NCI-H146 (cell line): ENCODE measurements around the gene CRACR2B.

Experiments used
- DNase-seq: peaks from one replicate; lab custom pipeline; 2025; lab: John Stamatoyannopoulos, UW

The CRACR2B gene

DNA sequence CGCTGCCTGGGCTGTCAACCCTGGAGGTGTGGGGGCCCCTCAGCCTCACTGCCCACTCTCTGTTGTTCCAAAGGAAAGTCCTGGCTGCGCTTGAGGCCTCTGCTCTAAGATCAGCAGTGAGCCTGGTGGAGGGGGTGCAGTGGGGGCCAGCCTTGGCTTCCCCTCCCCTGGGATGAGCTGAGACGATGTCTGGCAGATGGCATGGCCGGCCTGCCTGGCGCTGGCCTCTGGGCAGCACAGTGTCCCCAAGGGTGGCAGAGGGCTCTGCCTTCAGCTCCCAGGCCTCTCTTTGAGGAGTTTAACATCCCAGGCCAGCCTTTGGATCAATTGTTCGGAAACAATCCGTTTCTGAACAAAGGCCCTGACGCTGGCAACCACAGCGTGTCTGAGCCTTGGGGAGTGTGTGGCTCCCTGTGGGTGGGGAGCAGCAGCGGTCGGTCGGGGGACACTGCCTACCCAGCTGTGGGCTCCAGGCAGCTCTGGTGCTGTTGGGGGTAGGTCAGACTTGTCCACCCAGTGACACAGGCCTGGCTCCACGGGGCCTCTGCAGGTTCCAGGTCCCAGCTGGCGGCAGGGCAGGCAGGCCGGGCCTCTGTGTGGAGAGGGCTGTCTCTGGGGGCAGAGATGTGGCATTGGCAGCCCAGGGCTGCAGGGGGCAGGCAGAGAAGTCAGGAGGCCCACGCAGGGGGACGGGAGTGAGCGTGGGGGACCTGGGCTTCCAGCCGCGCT, 27.0 kb downstream of the CRACR2B start:
- DNase-seq = no peak

DNA sequence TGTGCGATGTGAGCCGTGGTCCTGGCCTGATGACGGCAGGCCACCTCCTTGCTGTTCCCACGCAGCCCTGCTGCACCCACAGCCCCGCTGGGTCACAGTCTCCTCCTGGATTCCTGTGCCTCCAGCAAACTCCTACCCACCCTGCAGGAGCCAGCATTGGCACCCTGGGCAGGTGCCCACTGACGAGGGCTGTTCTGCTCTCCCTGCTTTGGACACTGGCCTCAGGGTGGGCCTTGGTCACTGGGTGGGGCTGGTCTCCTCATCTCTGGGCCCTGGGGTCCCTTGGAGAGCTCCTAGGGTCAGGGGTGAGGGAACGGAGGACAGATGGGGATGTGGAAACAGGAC, 27.6 kb downstream of the CRACR2B start:
- no peak for DNase-seq

- no peak for DNase-seq
Observed at GRCh38 chr11:855796-856195, 28.1 kb downstream of the CRACR2B start.

- no peak for DNase-seq
Observed at GRCh38 chr11:856397-856796, 28.7 kb downstream of the CRACR2B start.

GRCh38 chr11:858053-858761, 30.5 kb downstream of the CRACR2B start:
- no peak for DNase-seq

DNA sequence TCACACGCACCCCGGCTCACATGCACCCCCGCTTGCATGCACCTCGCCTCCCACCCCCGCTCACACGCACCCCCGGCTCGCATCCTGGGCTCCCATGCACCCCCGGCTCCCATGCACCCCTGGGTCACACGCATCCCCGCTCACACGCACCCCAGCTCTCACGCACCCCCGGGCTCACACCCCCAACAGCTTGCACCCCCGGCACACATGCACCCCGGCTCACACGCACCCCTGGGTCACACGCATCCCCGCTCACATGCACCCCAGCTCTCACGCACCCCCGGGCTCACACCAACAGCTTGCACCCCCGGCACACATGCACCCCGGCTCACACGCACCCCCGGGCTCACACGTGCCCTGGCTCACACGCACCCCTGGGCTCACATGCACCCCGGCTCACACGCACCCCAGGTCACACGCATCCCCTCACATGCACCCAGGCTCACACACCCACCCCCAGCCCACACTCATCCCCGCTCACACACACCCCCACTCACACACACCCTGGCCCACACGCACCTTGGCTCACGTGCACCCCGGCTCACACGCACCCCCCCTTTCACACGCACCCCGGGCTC, 31.1 kb downstream of the CRACR2B start:
- no peak for DNase-seq

DNA sequence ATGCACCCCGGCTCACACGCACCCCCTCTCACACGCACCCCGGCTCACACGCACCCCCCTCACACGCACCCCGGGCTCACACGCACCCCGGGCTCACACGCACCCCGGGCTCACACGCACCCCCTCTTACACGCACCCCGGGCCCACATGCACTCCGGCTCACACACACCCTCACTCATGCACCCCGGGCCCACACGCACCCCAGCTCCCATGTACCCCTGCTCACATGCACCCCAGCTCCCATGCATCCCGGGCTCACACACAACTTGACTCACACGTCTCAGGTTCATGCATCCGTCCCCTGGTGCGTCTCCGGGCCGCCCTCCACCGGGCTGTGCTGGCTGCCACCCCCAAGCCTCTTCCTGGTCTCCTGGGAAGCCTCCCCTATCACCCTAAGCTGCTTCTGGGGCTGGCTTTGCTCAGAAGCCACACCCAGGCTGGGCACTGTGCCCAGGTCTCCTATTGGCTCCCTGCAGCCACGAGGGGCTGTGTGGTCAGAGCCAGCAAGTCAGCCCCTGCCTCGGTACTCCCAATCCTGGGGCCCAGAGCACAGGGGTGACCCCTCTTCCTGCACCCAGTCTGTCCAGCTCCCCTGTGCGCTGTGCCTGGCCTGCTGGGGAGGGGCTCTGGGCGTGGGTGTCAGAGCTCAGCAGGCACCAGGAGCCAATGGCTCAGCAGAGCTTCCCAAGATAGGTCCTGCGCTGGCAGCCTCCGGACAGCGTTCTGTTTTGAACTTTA, 31.8 kb downstream of the CRACR2B start:
- no peak for DNase-seq

DNA sequence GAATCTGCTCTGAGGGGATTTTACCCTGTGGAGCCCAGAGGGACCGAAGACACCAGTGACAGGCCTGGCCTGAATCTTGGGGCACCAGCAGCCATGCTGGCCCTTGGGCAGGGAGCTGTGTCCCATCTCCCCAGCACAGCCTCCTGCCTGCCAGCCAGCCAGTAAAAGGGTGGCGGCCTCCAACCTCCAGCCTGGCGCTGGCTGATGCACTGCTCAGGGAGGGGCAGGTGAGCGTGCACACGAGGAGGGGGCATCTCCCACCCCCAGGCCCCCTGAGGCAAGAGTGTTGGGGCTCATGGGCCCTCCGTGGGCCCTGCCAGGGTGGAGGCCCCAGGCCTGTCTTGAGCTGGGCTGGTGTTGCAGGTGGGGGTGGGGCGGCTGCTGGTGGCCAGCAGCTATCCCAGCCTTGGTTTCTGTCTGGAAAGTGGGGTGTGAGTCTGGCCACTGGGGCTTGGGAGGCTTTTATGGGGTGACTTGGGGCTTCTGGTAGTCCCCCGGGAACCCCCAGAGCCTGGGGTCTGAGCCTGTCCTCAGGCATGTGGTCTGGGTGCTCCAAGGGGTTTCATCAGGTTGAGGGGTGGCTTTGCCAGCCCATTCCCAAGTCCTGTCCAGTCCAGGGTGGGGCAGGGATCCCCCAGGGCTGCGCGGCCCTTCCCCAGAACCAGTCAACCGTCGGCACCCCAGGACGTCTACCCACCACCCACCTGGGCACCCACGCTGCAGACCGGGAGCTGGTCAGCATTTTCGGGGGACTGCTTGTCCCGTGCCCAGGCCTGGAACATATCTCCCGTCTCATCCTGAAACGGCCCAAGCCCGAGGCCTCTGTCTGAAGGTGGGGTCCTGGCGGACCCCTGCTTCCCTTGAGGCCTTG, 32.8 kb downstream of the CRACR2B start:
- DNase-seq = no peak

DNA sequence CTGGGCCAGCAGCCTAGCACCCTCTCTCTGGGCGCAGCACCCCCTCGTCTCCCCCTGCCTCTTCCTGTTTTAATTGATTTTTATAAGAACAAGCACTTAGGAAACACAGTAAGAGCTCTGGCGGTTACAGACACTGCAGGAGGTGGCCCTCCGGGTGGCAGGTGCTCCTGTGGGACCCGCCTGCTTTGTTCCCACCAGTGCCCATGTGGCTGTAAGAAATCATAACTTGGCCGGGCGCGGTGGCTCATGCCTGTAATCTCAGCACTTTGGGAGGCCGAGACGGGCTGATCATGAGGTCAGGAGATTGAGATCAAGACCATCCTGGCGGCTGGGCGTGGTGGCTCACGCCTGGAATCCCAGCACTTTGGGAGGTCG, 33.4 kb downstream of the CRACR2B start:
- DNase-seq = peak; percentile 70

DNA sequence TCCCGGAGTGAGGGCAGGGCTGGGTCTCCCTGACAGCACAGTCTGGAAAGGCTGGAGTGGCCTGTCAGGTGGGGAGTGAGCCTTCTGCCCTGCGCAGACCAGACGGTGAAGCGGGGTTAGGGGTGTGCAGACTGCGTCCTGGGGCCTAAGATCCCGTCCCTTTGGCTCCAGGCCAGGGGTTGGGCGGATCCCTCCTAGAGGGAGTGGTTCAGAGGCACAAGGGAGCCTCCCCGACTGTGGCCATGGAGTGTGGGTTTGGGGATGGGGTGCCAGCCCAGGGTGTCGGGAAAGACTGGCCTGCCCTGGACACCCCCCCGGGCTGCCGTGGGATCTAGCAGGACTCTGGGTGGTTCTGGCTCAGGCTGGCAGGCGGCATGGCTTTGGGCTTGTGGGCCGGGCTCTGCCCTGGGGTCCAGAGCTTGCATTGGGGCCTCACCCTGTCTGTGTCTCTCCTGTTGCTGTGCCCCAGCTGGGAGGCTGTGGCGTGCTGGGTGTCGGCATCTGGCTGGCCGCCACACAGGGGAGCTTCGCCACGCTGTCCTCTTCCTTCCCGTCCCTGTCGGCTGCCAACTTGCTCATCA, 34.5 kb downstream of the CRACR2B start:
- DNase-seq = no peak

- no peak for DNase-seq
Observed at GRCh38 chr11:862696-863022, 34.9 kb downstream of the CRACR2B start.

GRCh38 chr11:863023-863909, 35.5 kb downstream of the CRACR2B start:
- DNase-seq = no peak

DNA sequence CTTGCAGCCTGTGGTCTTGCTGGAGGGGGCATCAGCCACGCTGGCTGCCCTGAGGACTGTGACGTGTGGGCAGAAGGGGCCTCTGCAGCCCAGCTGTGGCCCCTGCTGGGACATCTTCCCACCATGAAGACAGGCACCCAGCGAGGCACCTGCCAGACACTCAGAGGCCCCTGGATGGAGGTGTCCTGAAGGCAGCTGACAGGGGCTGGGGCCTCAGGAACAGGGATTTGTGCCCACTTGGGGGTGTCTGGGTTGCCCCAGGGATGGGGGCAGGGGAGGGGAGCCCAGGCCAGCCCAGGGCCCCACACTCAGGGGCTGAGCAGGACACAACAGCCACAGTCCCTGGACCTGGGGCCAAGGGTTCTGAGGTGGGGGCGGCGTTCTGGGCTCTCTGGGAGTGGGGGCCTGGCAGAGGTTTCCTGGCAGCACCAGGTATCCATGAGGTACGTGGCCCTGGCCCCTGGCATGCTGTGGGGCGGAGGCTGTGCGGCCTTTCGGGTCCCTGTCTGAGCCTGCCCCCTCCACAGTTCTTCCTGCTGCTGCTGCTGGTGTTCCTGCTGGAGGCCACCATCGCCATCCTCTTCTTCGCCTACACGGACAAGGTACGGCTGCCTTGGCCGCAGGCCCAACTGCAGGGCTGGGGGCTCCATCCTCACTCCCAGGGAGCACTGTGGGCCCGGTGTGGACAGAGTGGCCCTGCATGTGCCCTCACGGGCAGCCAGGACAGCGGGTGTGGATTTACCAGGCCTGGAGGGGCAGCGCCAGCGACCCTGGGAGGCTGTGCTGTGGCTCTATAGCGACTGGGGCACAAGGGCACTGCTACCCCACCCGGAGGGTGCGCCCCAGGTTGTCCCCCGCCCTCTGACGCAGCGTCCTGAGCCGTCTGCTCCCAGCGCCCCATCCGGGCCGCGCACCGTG, 36.5 kb downstream of the CRACR2B start:
- DNase-seq = no peak

DNA sequence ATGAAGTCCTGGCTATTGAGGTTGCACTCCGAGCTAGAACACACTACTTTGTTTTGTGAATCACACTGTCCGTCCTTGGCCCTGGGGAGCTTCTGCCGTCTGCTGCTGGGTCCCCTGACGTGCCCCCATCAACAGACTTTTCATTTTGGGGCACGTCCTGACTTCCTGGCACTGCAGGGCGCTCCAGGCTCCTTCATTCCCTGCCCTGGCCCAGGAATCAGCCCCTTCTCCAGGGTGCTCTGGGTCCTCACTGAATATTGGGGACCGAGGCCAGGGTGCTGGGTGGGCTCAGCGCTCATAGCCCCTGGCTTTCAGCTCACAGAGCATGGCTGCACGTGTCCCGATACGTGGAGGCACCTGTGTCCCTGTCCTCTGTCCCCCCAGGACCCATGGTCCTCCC, 37.2 kb downstream of the CRACR2B start:
- DNase-seq = no peak

DNA sequence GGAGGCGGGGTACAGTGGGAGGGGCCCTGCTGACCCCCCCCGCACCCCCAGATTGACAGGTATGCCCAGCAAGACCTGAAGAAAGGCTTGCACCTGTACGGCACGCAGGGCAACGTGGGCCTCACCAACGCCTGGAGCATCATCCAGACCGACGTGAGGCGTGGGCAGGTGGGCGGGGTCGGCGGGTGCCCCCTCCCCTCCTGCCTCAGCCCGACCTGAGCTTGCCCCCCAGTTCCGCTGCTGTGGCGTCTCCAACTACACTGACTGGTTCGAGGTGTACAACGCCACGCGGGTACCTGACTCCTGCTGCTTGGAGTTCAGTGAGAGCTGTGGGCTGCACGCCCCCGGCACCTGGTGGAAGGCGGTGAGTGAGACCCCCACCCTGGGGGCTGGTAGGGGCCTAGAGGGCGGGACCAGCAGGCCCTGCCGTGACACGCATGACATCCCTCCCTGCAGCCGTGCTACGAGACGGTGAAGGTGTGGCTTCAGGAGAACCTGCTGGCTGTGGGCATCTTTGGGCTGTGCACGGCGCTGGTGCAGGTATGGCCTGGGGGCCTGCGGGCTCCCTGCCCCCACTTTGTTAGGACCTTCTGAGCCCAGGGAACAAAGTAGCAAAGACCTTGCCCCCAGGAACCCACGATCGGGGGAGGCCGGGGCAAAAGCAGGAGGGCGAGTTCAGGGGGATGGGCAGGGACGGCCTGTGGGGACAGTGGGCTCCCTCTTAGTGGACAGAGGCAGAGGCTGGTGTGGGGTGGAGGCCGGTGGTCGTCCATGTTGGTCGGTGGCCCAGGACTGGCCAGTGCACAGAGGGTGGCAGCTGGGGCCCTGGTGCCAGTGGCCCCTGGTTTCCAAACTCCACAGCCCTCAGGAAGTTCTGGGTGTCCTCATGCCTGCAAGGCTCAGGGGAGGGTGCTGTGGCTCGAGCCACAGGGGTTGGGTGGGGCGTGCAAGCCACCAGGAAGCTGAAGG, 38.0 kb downstream of the CRACR2B start:
- DNase-seq = no peak

- DNase-seq = no peak
Observed at GRCh38 chr11:866481-866880, 38.8 kb downstream of the CRACR2B start.

- DNase-seq = no peak
Observed at GRCh38 chr11:867856-868358, 40.2 kb downstream of the CRACR2B start.

- DNase-seq = no peak
Observed at GRCh38 chr11:868394-868793, 40.7 kb downstream of the CRACR2B start.
